Measurements from ENCODE around the gene TOR1AIP2.

TOR1AIP2 gene

DNA sequence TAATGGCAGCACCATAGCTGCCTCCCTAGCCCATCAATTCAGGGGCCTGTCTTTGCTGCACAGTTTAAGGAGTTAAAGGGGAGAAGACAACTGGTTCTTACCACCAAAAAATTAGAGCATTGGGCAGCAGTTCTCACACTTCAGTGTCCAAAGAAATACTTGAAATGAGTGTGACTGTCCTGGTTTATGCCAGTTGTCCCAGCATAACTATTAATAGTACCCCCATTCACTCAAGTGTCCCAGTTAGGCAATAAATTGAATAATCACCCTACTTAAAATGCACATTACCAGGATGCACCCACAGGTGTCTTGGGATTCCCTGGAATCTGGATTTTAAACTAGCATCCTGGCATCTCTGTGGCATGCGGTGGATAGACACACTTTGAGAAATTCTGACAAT lies 83.5 kb downstream of the TOR1AIP2 start:
- Histone ChIP-seq H3K4me1 (ENCODE audit: control insufficient read depth, insufficient read depth, low read length, poor library complexity, severe bottlenecking) (no peaks in the 10 kb centered on the region), H3K9me3 (ENCODE audit: control insufficient read depth, low read length) (no peaks in the 10 kb centered on the region), H3K36me3 (ENCODE audit: control insufficient read depth, insufficient read depth, low read length) (no peaks in the 10 kb centered on the region), H3K27ac (ENCODE audit: low read depth, low read length, severe bottlenecking) (no peak overlapping the region), H3K4me3 (ENCODE audit: extremely low read depth, insufficient read depth, low read length, poor library complexity, severe bottlenecking) (no peak overlapping the region)
- 100% methylated on average over 1 of the region's 1 CpG; no CpG with 5 or more reads in 1 of the 2 experiments for WGBS, 2 experiments (ENCODE audit: insufficient coverage in 2 of 2)

DNA sequence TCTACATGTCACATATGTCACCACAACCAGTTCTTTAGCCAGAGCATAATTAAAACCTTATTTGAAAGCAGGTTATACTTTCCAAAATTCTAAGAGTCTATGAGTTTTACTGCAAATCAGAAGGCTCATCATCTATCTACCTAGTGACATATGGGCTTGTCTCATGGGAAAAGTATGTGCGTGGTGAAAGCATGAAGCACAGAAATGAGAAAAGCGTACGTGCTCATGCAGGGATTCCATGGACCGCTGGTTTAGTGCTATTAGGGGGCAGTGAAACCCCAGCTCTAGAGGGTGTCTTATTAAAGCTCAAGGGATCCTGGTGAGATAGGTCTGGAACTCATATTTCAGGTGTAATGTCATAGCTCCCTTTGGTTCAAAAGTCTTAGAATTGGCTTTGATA lies 84.3 kb downstream of the TOR1AIP2 start:
- no peaks in the 10 kb centered on the region for H3K9me3 ChIP-seq (ENCODE audit: control insufficient read depth, low read length)
- H3K4me1 ChIP-seq (ENCODE audit: control insufficient read depth, insufficient read depth, low read length, poor library complexity, severe bottlenecking), result no peaks in the 10 kb centered on the region
- H3K4me3 ChIP-seq (ENCODE audit: extremely low read depth, insufficient read depth, low read length, poor library complexity, severe bottlenecking), result no peak overlapping the region
- no peak overlapping the region for H3K27ac ChIP-seq (ENCODE audit: low read depth, low read length, severe bottlenecking)
- no peaks in the 10 kb centered on the region for H3K36me3 ChIP-seq (ENCODE audit: control insufficient read depth, insufficient read depth, low read length)
- 85 to 91% methylated on average over 4 of the region's 4 CpGs for WGBS, 2 experiments (ENCODE audit: insufficient coverage in 2 of 2)
